ENCODE results near the gene ITPRIP. TPM values are rescaled to one million over a fixed set of nuclear protein-coding genes. Genes with fewer than 3 reads are reported as not detected.

Gene ITPRIP
- total RNA-seq, 1 experiment from 2014 or later: 22.5 TPM

GRCh38 chr10:104371753-104372152 lies 33.5 kb upstream of the ITPRIP start:
- no peak overlapping the region for H3K18ac ChIP-seq (ENCODE audit: insufficient read length, low read depth, low read length)

More at GRCh38 chr10:104371753-104372152, 33.5 kb upstream of the ITPRIP start:
- Histone ChIP-seq H3K4me1 (ENCODE audit: insufficient read depth, low read length) (peaks cover 3% of the 10 kb centered on the region; the same call in 1 of the 2 replicates), H3K56ac (ENCODE audit: insufficient read length, low read depth, low read length) (no peak overlapping the region), H4K91ac (ENCODE audit: insufficient read length, low read depth, low read length) (no peak overlapping the region), H3K27ac (ENCODE audit: insufficient read length, low read depth, low read length) (no peak overlapping the region), H3K9ac (ENCODE audit: extremely low read depth, insufficient read length, low read length) (no peak overlapping the region), H2BK20ac (ENCODE audit: low read depth, low read length, poor library complexity, severe bottlenecking) (no peak overlapping the region), H2BK15ac (ENCODE audit: low read depth, low read length) (no peak overlapping the region), H4K5ac (ENCODE audit: insufficient read length, low read depth, low read length) (no peak overlapping the region), H3K79me1 (ENCODE audit: insufficient read depth, low read depth, low read length, poor library complexity, severe bottlenecking) (no peaks in the 10 kb centered on the region), H2AK5ac (ENCODE audit: insufficient read length, low read length) (no peak overlapping the region), H2BK120ac (ENCODE audit: low read depth, low read length, poor library complexity, severe bottlenecking) (no peak overlapping the region), H2AFZ (ENCODE audit: low read length) (no peak overlapping the region), H4K20me1 (ENCODE audit: control insufficient read depth, insufficient read depth, insufficient read length) (no peaks in the 10 kb centered on the region), H4K8ac (replicated peaks; ENCODE audit: insufficient read length, low read depth, low read length) (no peak overlapping the region), H3K9me3 (ENCODE audit: control insufficient read depth, low read depth, low read length) (no peaks in the 10 kb centered on the region), H3K14ac (ENCODE audit: insufficient read depth, low read length) (no peak overlapping the region), H3K27me3 (ENCODE audit: insufficient read depth, low read length) (no peaks in the 10 kb centered on the region), H3T11ph (ENCODE audit: low read length) (no peak overlapping the region), H3K4ac (ENCODE audit: low read depth, low read length) (no peak overlapping the region), H2BK5ac (ENCODE audit: insufficient read length, low read length) (no peak overlapping the region), H2BK12ac (ENCODE audit: insufficient read length, low read depth, low read length) (no peak overlapping the region), H3K23ac (ENCODE audit: insufficient read length, low read depth, low read length) (no peak overlapping the region), H3K4me2 (ENCODE audit: insufficient read depth, insufficient read length, low read length) (no peak overlapping the region), H3K79me2 (ENCODE audit: insufficient read depth, low read length) (no peaks in the 10 kb centered on the region), H3K23me2 (ENCODE audit: insufficient read length, low read depth, low read length, poor library complexity, severe bottlenecking) (peaks cover 2% of the 10 kb centered on the region)
- H3K36me3 Mint-ChIP-seq (ENCODE audit: insufficient read depth in 1 of 3, low read depth in 3 of 3): peaks cover 0 to 12% (median 5%) of the 10 kb centered on the region in 3 experiments; a peak in 6 of 7 replicates
- H3K27me3 Mint-ChIP-seq (ENCODE audit: low read depth): no peaks in the 10 kb centered on the region
- no CpG with 5 or more reads among the region's 6 CpGs for WGBS (ENCODE audit: extremely low coverage, insufficient read length, low lambda C conversion rate)
- TF ChIP-seq, protein P1, sequence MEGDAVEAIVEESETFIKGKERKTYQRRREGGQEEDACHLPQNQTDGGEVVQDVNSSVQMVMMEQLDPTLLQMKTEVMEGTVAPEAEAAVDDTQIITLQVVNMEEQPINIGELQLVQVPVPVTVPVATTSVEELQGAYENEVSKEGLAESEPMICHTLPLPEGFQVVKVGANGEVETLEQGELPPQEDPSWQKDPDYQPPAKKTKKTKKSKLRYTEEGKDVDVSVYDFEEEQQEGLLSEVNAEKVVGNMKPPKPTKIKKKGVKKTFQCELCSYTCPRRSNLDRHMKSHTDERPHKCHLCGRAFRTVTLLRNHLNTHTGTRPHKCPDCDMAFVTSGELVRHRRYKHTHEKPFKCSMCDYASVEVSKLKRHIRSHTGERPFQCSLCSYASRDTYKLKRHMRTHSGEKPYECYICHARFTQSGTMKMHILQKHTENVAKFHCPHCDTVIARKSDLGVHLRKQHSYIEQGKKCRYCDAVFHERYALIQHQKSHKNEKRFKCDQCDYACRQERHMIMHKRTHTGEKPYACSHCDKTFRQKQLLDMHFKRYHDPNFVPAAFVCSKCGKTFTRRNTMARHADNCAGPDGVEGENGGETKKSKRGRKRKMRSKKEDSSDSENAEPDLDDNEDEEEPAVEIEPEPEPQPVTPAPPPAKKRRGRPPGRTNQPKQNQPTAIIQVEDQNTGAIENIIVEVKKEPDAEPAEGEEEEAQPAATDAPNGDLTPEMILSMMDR (conservative IDR thresholded peaks at IDR 0.05): no peak
- H3K4me3 Mint-ChIP-seq: no peak overlapping the region
- no peak overlapping the region for H3K27ac Mint-ChIP-seq
- DNase-seq: no peak
- H3K4me1 Mint-ChIP-seq: peaks cover 15 to 17% of the 10 kb centered on the region in 2 experiments
- peaks cover 8% of the 10 kb centered on the region in 2 experiments; a peak in 4 of 5 replicates for H3K9me3 Mint-ChIP-seq
